Ovary (tissue), 9 donors: ENCODE data around the gene PAFAH1B1. TPM values are rescaled to one million over a fixed set of nuclear protein-coding genes. Genes with fewer than 3 reads are reported as not detected.

Source experiments
- DNase-seq, 5 donors: peaks; one replicate each; pipeline ENCODE4 v3.0.0-alpha.2; 2019 to 2020
- H3K27ac ChIP-seq, 2 donors: fragments of 200-600 bp; one replicate each; pipeline versions ENCODE4 v1.5.1 to v1.8.0; 2019 to 2022
- H3K27me3 ChIP-seq: fragments of 200-600 bp; one replicate; pipeline ENCODE4 v1.8.0; 2022
- H3K36me3 ChIP-seq: fragments of 200-600 bp; sonication (generic); one replicate; pipeline ENCODE4 v1.5.1; 2019
- H3K4me1 ChIP-seq: one replicate; pipeline ENCODE4 v1.8.1; 2013; ENCODE audit warnings: mild to moderate bottlenecking, moderate library complexity; ENCODE audit not compliant: insufficient read depth
- H3K4me3 ChIP-seq: fragments of 200-600 bp; sonication (generic); one replicate; pipeline ENCODE4 v1.5.1; 2017
- H3K9me3 ChIP-seq, 2 donors: fragments of 200-600 bp in 1 of 2; sonication (generic) in 1 of 2; one replicate each; pipeline versions ENCODE4 v1.5.1 to v1.8.1; 2013 to 2019; ENCODE audit warnings: mild to moderate bottlenecking in 1 of 2, moderate library complexity in 1 of 2
- CTCF ChIP-seq, 3 donors: fragments of 450-650 bp in 2 of 3; fragments of 200-600 bp in 1 of 3; IDR thresholded peaks; one replicate each; pipeline versions ENCODE4 v1.5.1 to v1.8.0; 2016 to 2022; ENCODE audit warnings: antibody characterized with exemption in 3 of 3, mild to moderate bottlenecking in 1 of 3
- EP300 ChIP-seq: sonication (generic); formaldehyde crosslinking; IDR thresholded peaks from one replicate; pipeline ENCODE4 v1.6.1; 2017; ENCODE audit warnings: antibody characterized with exemption
- POLR2A ChIP-seq: fragments of 450-650 bp; IDR thresholded peaks from one replicate; pipeline ENCODE4 v1.6.1; 2017; ENCODE audit warnings: antibody characterized with exemption, mild to moderate bottlenecking, moderate library complexity
- WGBS, 3 donors: extraction: QIAGEN DNeasy Blood & Tissue Kit in 1 of 3; methylation state at CpG; one replicate each; pipeline versions ENCODE4 v1.1.5 to v1.1.7; 2013 to 2017; 5-methylcytosine and 5-hydroxymethylcytosine counted together
- intact Hi-C, 4 donors: fragments of 100-400 bp; cut with DNase I; formaldehyde crosslinking; loops; one replicate each; pipeline versions ENCODE4 v1.11.0 to v1.15.1; 2022 to 2023
- polyA plus RNA-seq, 2 donors: library from polyadenylated mRNA; stranded (reverse); fragments of 200-250 nt in 1 of 2; fragments of 350-450 nt in 1 of 2; fragmentation: Illumina TruSeq in 1 of 2; extraction: RNeasy Lipid Tissue Mini Kit (QIAGEN cat#74804) in 1 of 2; gene quantifications; one replicate each; pipeline ENCODE4 v1.2.3, GENCODE V29; 2013 to 2014
- total RNA-seq, 7 donors: library from RNA; depleted of rRNA in 2 of 7; stranded (reverse); fragments of >200 nt in 2 of 7; fragmentation: NEBNext Ultra II Directional in 3 of 7; extraction: Animal tissue kit (Norgen Biotek cat#: 25700) in 3 of 7; gene quantifications; one replicate each; pipeline versions ENCODE4 v1.1.0 to v1.2.4, GENCODE V29; 2016 to 2023
- donor health status: DM: no; HTN: no; CAD: no; lungs with moderate emphysema.
- donor health status: DM: no; HTN: no; CAD: no.
- donor health status: Bipolar disorder and iron deficiency.
- donor health status: DM: yes; HTN: yes; CAD: no.
- donor health status: DM: no; HTN: no; CAD: no.
- donor health status: DM: yes; HTN: yes; CAD: no.

PAFAH1B1 gene
- total and polyA plus RNA-seq, 9 donors: 36.5 to 125 (median 99.0) TPM

- Histone ChIP-seq H3K27ac (peak within 1 kb of the TSS in 1 of 2 donors; percentile 42), H3K9me3 (no peaks in the 10 kb centered on the region), H3K36me3 (no peaks in the 10 kb centered on the region), H3K27me3 (no peaks in the 10 kb centered on the region), H3K4me1 (peaks cover 23% of the 10 kb centered on the region), H3K4me3 (peak within 1 kb of the TSS; percentile 65)
- peak; percentile 93 to 98 (median 95) for DNase-seq
- intact Hi-C loops: no loop called here
- 1% methylated on average over 54 to 76 of the region's 76 CpGs for WGBS, 3 donors
- TF ChIP-seq POLR2A (peak; percentile 52), CTCF (IDR thresholded peaks at IDR 0.05) (no peak), EP300 (peak; percentile 59)
Measured at GRCh38 chr17:2711608-2712299, 118.3 kb downstream of the PAFAH1B1 start, which contains the start of gene CLUH. Gene CLUH, minus strand, starts transcription at chr17:2711764. Its CDS starts 103 bp downstream, at chr17:2711661.

GRCh38 chr17:2712300-2713043 is 119.0 kb downstream of the PAFAH1B1 start:
- intact Hi-C loops: no loop called here
- WGBS, 3 donors: 34 to 41% (median 36%) methylated on average over 31 to 36 of the region's 36 CpGs
- peak in 1 of 5 donors; percentile 41 for DNase-seq
- Histone ChIP-seq H3K4me1 (peaks cover 18% of the 10 kb centered on the region), H3K36me3 (no peaks in the 10 kb centered on the region), H3K9me3 (no peaks in the 10 kb centered on the region), H3K27me3 (no peaks in the 10 kb centered on the region), H3K4me3 (peak overlapping the region; percentile 65), H3K27ac (no peak overlapping the region)
- no peak for TF ChIP-seq EP300
- no peak for TF ChIP-seq POLR2A
- TF ChIP-seq CTCF (IDR thresholded peaks at IDR 0.05): no peak

GRCh38 chr17:2713881-2714280 is 120.4 kb downstream of the PAFAH1B1 start:
- DNase-seq: no peak
- 90 to 92% (median 92%) methylated on average over 9 of the region's 9 CpGs for WGBS, 3 donors
- no peak for TF ChIP-seq POLR2A
- no peak for TF ChIP-seq EP300
- no peak for TF ChIP-seq CTCF (IDR thresholded peaks at IDR 0.05)
- Histone ChIP-seq H3K36me3 (no peaks in the 10 kb centered on the region), H3K9me3 (no peaks in the 10 kb centered on the region), H3K4me1 (peaks cover 12% of the 10 kb centered on the region), H3K27me3 (no peaks in the 10 kb centered on the region), H3K27ac (no peak overlapping the region), H3K4me3 (no peak overlapping the region)
- intact Hi-C loops: no loop called here

GRCh38 chr17:2716649-2717048 is 123.2 kb downstream of the PAFAH1B1 start:
- intact Hi-C loops: no loop called here
- no peak for DNase-seq
- no peak overlapping the region for H3K27ac ChIP-seq
- WGBS, 3 donors: 69 to 77% (median 72%) methylated on average over 5 of the region's 5 CpGs
- TF ChIP-seq EP300 (no peak), CTCF (IDR thresholded peaks at IDR 0.05) (no peak), POLR2A (no peak)
- no peaks in the 10 kb centered on the region for H3K27me3 ChIP-seq
- H3K36me3 ChIP-seq: no peaks in the 10 kb centered on the region
- no peak overlapping the region for H3K4me3 ChIP-seq
- no peaks in the 10 kb centered on the region for H3K9me3 ChIP-seq
- peaks cover 6% of the 10 kb centered on the region for H3K4me1 ChIP-seq
